Raji (cell line): ENCODE measurements around the gene HECW1.

Experiments used
- POLR2A ChIP-seq: IDR thresholded peaks from 2 replicates; pipeline ENCODE4 v1.6.1; 2011; ENCODE audit warnings: low read depth, low read length, control low read depth; ENCODE audit not compliant: insufficient read depth

The HECW1 gene

GRCh38 chr7:43586251-43586900 lies 473.9 kb downstream of the HECW1 start:
- no peak for TF ChIP-seq POLR2A

DNA sequence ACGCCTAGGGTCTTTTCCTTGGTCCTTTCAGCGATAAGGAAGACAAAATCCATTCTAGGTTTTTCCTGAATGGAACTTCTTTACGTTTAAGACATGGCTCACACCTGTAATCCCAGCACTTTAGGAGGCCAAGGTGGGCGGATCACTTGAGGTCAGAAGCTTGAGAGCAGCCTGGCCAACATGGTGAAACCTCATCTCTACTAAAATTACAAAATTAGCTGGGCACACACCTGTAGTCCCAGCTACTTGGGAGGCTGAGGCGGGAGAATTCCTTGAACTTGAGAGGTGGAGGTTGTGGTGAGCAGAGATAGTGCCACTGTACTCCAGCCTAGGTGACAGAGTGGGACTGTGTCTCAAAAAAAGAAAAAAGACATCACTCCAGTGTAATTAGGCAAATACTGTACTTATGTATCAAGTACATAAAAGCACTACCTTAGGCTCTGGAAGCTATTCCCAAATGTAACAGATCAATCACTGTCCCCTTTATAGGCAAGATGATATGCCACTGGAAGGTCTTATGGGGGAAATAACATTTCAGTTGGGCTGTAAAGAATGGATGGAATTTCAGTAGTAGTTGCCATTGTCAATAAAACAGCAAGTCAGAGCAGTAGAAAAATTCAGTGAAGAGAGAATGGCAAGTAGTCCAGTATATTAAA lies 476.2 kb downstream of the HECW1 start:
- no peak for TF ChIP-seq POLR2A

DNA sequence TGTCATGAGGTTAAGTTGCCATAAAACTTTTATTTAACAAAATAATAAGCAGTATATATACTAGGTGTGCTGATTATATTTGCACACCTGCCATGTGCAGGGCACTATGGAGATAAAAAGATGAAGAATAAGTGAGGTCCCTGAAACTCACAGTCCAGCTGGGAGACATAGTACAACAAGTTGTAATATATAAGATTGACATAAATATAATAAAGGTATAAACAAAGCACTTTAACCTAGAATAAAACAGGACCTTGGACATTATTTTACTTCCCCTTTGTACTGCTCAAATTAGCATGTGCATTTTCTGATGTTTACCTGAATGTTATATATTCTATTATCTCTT lies 476.7 kb downstream of the HECW1 start:
- no peak for TF ChIP-seq POLR2A

GRCh38 chr7:43589728-43590127 lies 477.3 kb downstream of the HECW1 start:
- TF ChIP-seq POLR2A = no peak

- no peak for TF ChIP-seq POLR2A
Observed at GRCh38 chr7:43590862-43591557, 478.6 kb downstream of the HECW1 start.

- no peak for TF ChIP-seq POLR2A
Observed at GRCh38 chr7:43591558-43592180, 479.2 kb downstream of the HECW1 start.

GRCh38 chr7:43592326-43592725 lies 479.9 kb downstream of the HECW1 start:
- TF ChIP-seq POLR2A = no peak

- no peak for TF ChIP-seq POLR2A
Observed at GRCh38 chr7:43593010-43593409, 480.6 kb downstream of the HECW1 start.

GRCh38 chr7:43594020-43594419 lies 481.6 kb downstream of the HECW1 start:
- TF ChIP-seq POLR2A = no peak

- TF ChIP-seq POLR2A = no peak
Observed at GRCh38 chr7:43600056-43600455, 487.6 kb downstream of the HECW1 start.

DNA sequence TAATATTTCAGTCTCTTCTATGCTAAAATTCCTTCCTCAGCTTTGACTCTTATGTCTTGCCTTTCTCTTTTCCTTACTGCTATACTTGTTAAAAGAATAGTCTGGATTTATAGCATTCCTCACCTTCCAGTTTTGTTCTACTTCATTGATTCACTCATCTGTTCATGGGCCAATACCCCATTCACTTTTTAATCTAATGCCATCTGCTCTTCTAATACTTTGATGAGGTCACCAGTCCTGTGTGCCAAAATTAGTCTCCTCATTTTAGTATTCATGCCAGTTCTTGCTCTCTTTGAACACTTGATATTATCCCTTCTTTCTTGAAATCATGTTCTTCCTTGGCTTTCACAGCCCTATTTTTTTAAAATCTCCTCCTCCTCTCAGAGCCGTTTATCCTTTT lies 489.8 kb downstream of the HECW1 start:
- no peak for TF ChIP-seq POLR2A

DNA sequence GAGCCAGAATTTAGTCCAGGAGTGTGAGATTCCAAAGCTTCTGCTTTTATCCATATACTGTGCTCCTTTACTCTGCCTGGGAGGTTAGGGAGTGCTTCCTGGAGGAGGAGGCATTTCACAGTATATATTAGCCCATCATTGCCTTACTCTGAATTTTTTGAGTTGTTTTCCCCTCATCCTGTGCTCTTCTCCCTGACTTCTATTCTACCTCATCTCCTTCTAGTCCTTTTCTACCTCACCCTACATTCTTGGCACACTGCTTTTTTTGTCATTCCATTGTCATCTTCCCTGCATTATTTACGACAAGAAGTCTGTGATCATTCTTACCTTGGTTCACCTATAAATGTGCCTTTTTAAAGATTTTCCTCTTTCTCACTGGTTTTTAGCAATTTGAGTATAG lies 491.8 kb downstream of the HECW1 start:
- no peak for TF ChIP-seq POLR2A

DNA sequence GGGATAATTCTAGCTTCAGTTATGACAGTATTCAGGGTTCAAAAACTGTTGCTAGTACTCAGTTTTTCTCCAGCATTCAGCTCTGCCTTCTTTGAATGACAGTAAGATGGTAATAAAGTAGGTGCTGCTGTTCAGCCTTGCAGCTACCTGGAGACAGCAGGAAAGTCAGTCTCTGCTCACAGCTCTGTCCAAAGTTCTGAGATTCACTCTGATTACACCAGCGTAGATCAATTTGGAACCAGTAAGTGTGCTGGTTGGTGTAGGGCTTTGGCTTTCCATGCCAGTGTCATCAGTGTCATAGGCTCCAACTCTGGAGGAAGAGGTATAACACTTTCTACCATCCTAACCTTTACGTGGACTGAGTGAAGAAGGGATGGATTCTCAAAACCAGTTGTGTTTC lies 496.6 kb downstream of the HECW1 start:
- no peak for TF ChIP-seq POLR2A

- no peak for TF ChIP-seq POLR2A
Observed at GRCh38 chr7:43612128-43612527, 499.7 kb downstream of the HECW1 start.

GRCh38 chr7:43612599-43613589 lies 500.4 kb downstream of the HECW1 start:
- no peak for TF ChIP-seq POLR2A
